Subcutaneous abdominal adipose tissue (tissue), 5 donors: Measurements from ENCODE around the gene ZDHHC14.

Source experiments
- H3K27ac ChIP-seq: one replicate; pipeline ENCODE4 v1.7.0; 2013; ENCODE audit warnings: low read depth, mild to moderate bottlenecking, inconsistent platforms, low read length, moderate library complexity
- H3K27me3 ChIP-seq, 5 donors: one replicate each; pipeline ENCODE4 v1.7.0; 2013; ENCODE audit warnings: low read length in 5 of 5, inconsistent platforms in 1 of 5; ENCODE audit not compliant: control insufficient read depth in 5 of 5, insufficient read depth in 4 of 5
- H3K36me3 ChIP-seq, 5 donors: one replicate each; pipeline ENCODE4 v1.7.0; 2013; ENCODE audit warnings: low read length in 5 of 5; ENCODE audit not compliant: control insufficient read depth in 5 of 5, insufficient read depth in 5 of 5
- H3K4me1 ChIP-seq, 5 donors: one replicate each; pipeline ENCODE4 v1.7.0; 2013; ENCODE audit warnings: low read length in 5 of 5, mild to moderate bottlenecking in 3 of 5, moderate library complexity in 1 of 5; ENCODE audit not compliant: control insufficient read depth in 5 of 5, insufficient read depth in 5 of 5
- H3K4me3 ChIP-seq, 5 donors: one replicate each; pipeline ENCODE4 v1.7.0; 2013; ENCODE audit warnings: low read length in 5 of 5, low read depth in 1 of 5
- H3K9ac ChIP-seq, 5 donors: one replicate each; pipeline ENCODE4 v1.7.0; 2013; ENCODE audit warnings: low read length in 5 of 5, mild to moderate bottlenecking in 4 of 5, moderate library complexity in 3 of 5
- H3K9me3 ChIP-seq, 5 donors: one replicate each; pipeline ENCODE4 v1.7.0; 2013; ENCODE audit warnings: low read length in 5 of 5; ENCODE audit not compliant: control insufficient read depth in 5 of 5
- donor health status: healthy.
- donor health status: healthy.
- donor health status: healthy.
- donor health status: healthy.
- donor health status: healthy.

The ZDHHC14 gene

DNA sequence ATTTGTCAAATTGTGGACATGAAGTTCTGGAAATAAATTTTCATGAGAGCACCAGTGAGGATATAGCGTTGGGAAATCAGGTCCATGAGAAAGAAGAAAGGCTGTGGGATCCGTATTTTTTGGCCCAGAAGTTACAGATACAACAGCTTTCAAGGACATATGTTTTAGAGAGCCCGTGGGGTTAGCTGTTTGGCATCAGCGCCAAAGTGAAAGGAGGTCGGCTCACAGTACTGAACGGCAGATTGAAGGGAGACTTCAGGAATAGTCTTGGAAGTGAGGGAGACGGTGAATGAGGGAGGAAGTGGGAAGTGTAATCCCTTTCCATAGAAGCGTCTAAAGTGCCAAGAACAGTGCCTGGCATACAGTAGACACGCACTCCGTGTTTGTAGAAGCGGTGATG is 31.8 kb downstream of the ZDHHC14 start:
- Histone ChIP-seq H3K4me1 (peaks cover 0 to 4% (median 0%) of the 10 kb centered on the region in 5 donors), H3K27me3 (peaks cover 0 to 3% (median 0%) of the 10 kb centered on the region in 5 donors), H3K4me3 (no peak overlapping the region), H3K27ac (no peak overlapping the region), H3K9ac (no peak overlapping the region), H3K36me3 (no peaks in the 10 kb centered on the region), H3K9me3 (no peaks in the 10 kb centered on the region)

DNA sequence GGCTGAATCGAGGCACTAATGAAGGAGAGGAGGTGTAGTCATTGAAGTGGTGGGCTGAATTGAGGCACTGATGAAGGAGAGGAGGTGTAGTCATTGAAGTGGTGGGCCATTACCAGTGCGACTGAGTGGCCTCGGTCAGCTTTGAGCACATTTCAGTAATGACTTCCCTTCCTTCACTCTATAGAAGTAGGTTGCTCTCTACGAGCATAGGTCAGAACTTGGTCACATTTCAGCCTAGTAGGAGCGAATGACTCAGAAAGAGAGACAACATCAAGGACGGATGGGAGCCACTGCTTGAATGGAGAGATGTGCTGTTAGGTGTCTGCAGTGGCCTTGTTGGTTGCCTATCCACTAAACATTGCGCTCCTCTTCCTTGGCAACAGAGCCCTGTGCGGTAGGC is 39.5 kb downstream of the ZDHHC14 start:
- H3K4me1 ChIP-seq, result no peaks in the 10 kb centered on the region
- H3K27me3 ChIP-seq, result no peaks in the 10 kb centered on the region
- H3K27ac ChIP-seq, result no peak overlapping the region
- no peak overlapping the region for H3K4me3 ChIP-seq
- peaks cover 0 to 6% (median 0%) of the 10 kb centered on the region in 5 donors for H3K9me3 ChIP-seq
- no peaks in the 10 kb centered on the region for H3K36me3 ChIP-seq
- H3K9ac ChIP-seq, result no peak overlapping the region

DNA sequence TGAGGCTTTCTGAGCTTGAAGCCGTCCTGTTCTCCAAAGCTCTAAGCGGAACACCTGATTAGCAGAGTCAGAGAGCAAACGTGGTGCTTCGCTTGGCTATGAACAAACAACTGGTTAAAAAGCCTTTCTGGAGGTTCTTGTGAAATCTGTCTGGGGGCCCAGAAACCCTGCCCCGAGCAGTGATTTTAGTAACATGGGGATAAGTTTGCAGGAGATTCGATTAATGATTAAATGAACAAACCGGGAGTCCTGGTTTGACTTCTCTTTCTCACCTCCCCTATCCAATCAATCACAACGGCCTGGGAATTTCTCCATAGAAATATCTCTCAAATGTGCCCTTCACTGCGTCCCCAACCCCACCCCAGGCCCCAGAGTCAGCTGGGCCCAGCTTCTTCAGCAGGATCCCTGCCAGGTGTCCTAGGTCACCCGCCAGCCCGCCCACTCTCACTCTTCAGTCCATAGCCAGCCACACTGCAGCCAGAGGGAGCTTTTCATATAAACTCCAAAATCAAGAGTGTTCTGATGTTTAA is 43.6 kb downstream of the ZDHHC14 start:
- Histone ChIP-seq H3K27ac (no peak overlapping the region), H3K36me3 (no peaks in the 10 kb centered on the region), H3K27me3 (peaks cover 0 to 4% (median 0%) of the 10 kb centered on the region in 5 donors), H3K9ac (no peak overlapping the region), H3K9me3 (peaks cover 0 to 2% (median 0%) of the 10 kb centered on the region in 5 donors), H3K4me3 (no peak overlapping the region), H3K4me1 (no peaks in the 10 kb centered on the region)

DNA sequence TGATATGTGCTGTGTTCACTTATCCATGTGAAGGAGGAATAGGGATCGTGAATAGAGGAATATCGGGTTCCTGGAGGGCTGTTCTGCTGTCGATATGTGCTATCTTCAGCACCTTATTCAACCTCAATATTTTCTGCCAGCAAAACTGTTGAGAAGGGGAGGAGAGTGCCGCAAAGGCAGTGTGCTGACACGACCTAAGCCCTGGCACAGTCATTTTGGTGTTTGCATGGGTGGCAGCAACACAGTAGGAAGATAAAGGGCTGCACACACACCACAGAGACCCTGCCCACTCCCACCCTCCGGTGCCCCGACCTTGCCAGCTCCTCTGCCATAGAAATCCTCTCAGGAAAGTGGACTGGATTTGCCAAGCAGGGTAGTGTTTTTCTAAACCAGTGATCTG is 47.0 kb downstream of the ZDHHC14 start:
- no peaks in the 10 kb centered on the region for H3K36me3 ChIP-seq
- H3K4me3 ChIP-seq, result no peak overlapping the region
- H3K9ac ChIP-seq, result no peak overlapping the region
- H3K9me3 ChIP-seq, result no peaks in the 10 kb centered on the region
- H3K27ac ChIP-seq, result no peak overlapping the region
- peaks cover 0 to 4% (median 0%) of the 10 kb centered on the region in 5 donors for H3K27me3 ChIP-seq
- H3K4me1 ChIP-seq, result peaks cover 0 to 10% (median 0%) of the 10 kb centered on the region in 5 donors

DNA sequence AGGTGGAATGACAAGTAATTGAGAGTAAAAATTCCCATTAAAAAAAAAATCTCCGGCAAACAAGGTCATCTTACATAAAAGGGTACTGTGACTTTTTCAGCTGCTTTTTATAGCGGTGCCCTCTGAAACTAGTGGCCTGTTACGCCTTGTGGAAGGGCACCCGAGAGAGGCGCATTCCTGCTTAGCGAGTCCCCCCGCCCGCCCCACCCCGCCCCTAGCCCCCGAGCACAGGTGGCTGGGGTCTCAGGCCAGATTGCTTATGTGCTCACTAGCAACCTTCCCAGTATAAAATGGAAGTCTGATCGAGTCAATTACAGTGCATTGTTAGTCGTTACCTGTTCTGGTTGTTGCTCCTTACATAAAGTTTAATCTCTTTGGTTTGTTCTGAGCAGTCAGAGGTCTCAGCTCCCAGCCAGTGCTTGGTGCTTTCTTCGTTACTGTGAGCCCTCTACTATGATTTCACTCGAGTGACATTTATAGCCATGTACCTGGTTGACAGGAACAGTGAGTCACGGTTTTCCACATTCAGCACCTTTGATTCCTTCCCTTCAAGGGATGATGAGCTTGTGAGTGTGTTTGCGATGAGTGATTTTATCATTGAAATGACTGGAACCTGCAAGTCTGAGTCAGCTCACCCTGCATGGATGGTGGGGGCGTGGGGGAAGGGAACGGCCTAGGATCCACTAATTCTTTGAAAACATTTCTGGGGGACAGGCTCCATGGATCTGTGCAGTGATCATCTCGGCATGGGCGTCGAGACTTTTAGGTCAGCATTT is 47.6 kb downstream of the ZDHHC14 start:
- Histone ChIP-seq H3K4me1 (peaks cover 0 to 11% (median 0%) of the 10 kb centered on the region in 5 donors), H3K36me3 (no peaks in the 10 kb centered on the region), H3K9me3 (no peaks in the 10 kb centered on the region), H3K9ac (no peak overlapping the region), H3K4me3 (no peak overlapping the region), H3K27me3 (peaks cover 0 to 4% (median 0%) of the 10 kb centered on the region in 5 donors), H3K27ac (no peak overlapping the region)

DNA sequence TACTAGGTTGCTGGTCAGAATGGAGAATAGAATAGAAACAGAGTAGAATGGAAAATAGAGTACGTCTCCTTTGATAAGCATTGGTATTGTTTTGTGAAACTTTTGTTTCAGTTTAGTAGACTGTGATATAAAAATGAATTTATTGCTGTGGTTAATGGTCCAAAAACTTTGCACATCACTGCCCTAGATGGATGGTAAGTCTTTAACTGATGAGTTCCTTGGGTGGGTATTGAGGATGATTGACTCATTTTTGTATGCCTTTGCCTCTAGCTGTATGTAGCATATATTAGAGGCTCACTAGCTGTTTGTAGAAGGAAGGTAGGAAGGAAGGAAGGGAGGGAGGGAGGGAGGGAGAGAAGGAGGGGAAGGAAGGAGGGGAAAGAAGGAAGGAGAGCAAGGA is 48.3 kb downstream of the ZDHHC14 start:
- H3K9me3 ChIP-seq, result no peaks in the 10 kb centered on the region
- no peak overlapping the region for H3K27ac ChIP-seq
- no peaks in the 10 kb centered on the region for H3K36me3 ChIP-seq
- peaks cover 0 to 15% (median 0%) of the 10 kb centered on the region in 5 donors for H3K4me1 ChIP-seq
- peaks cover 0 to 4% (median 0%) of the 10 kb centered on the region in 5 donors for H3K27me3 ChIP-seq
- no peak overlapping the region for H3K9ac ChIP-seq
- no peak overlapping the region for H3K4me3 ChIP-seq

DNA sequence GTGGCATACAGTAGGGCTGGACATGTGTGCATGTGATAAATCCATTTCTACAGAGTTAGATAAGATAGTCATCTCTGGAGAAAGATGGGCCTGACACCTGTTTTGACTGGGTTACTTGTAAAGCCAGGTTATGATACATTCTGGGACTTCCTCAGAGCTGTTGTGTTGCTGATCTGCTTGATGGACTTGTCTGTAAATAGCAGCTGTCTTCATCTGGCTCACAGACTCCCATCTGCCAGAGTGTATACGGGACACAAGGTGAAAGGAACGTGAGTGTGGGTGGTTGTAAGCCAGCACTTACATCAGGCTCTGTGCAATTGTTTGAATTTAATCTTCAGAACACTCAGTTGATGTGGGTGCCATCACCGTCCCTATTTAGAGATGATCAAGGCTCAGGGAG is 49.8 kb downstream of the ZDHHC14 start:
- H3K36me3 ChIP-seq, result no peaks in the 10 kb centered on the region
- no peaks in the 10 kb centered on the region for H3K9me3 ChIP-seq
- no peak overlapping the region for H3K27ac ChIP-seq
- H3K4me1 ChIP-seq, result peaks cover 0 to 30% (median 10%) of the 10 kb centered on the region in 5 donors
- no peak overlapping the region for H3K9ac ChIP-seq
- H3K27me3 ChIP-seq, result peaks cover 0 to 4% (median 0%) of the 10 kb centered on the region in 5 donors
- no peak overlapping the region for H3K4me3 ChIP-seq

DNA sequence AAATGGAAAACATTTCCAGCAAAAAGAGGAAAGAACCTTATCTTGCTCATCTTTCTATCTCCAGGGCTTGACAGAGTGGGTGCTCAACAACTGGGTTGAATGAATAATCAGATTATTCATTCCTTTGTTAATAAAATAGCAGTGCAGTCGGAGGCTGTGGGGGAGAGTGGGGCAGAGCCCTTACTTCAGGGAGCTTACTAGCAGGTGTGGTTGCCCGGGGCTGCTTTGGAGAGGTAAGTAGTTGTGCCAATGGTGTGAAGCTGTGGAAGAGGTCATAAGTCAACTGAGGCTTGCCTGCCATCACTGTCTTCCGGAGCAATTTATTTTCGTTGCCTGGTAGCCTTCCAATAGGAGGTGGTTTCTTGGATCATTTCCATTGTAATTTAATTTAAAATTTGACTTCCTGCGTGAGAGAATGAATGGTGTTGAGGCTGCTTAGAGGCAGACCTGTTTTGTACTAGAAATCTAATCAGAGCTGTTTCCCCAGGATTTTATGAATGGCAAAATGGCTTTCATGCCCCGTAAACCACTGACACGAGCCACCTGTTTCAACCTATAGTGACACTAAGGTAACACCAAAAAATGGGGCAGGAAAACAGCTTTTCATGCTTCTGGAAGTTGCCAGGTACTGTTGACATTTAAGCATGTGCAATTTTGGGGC is 51.4 kb downstream of the ZDHHC14 start:
- H3K9me3 ChIP-seq, result no peaks in the 10 kb centered on the region
- no peaks in the 10 kb centered on the region for H3K36me3 ChIP-seq
- peaks cover 0 to 44% (median 18%) of the 10 kb centered on the region in 5 donors for H3K4me1 ChIP-seq
- H3K27ac ChIP-seq, result no peak overlapping the region
- no peak overlapping the region for H3K4me3 ChIP-seq
- peaks cover 0 to 6% (median 0%) of the 10 kb centered on the region in 5 donors for H3K27me3 ChIP-seq
- H3K9ac ChIP-seq, result no peak overlapping the region

DNA sequence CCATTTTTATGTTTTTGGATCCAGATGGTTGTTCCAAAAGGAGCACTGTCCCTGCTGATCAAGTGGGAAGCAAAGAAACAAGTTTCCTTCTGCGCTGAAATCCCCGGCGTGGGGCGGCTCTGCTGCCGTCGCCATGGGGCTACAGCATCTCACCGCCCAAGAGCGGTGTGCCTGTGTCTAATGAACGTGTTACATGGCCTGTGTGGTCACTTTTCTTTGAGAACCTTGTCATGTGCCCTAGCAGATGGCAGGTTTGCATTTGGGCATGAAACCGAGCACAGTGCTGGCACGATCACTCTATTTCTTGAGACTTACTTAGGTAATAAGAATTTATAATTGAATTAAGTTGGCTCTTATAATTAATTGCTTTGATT is 51.9 kb downstream of the ZDHHC14 start:
- H3K4me3 ChIP-seq, result no peak overlapping the region
- H3K27ac ChIP-seq, result no peak overlapping the region
- no peak overlapping the region for H3K9ac ChIP-seq
- H3K4me1 ChIP-seq, result peaks cover 0 to 44% (median 18%) of the 10 kb centered on the region in 5 donors
- H3K36me3 ChIP-seq, result no peaks in the 10 kb centered on the region
- peaks cover 0 to 6% (median 0%) of the 10 kb centered on the region in 5 donors for H3K27me3 ChIP-seq
- no peaks in the 10 kb centered on the region for H3K9me3 ChIP-seq

DNA sequence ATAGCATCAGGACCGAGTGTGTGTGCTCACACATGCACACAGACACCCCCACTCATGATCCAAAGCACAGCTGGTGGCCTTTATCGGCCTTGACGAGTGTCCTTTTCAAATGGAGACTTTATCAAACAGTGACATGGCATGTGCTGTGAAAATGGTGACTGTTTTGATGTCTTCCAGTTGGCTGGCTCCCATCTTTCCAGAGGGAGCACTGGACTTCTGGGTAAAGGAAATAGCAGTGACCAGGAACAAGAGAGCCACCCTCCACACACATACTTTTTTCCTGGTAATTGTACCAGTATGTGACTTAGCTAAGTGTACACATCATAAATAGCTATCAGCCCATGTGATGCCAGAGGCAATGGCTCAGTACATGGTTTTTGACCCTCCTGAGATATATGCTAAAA is 52.7 kb downstream of the ZDHHC14 start:
- H3K36me3 ChIP-seq, result no peaks in the 10 kb centered on the region
- H3K4me3 ChIP-seq, result no peak overlapping the region
- peaks cover 5 to 51% (median 24%) of the 10 kb centered on the region in 5 donors for H3K4me1 ChIP-seq
- peaks cover 0 to 6% (median 0%) of the 10 kb centered on the region in 5 donors for H3K27me3 ChIP-seq
- H3K9ac ChIP-seq, result no peak overlapping the region
- H3K27ac ChIP-seq, result no peak overlapping the region
- no peaks in the 10 kb centered on the region for H3K9me3 ChIP-seq
